Uterus (tissue), 2 donors: ENCODE data around the gene SYT9.

Experiments used
- CTCF ChIP-seq, 4 experiments: fragments of 200-600 bp in 2 of 4; fragments of 450-650 bp in 2 of 4; sonication (generic) in 2 of 4; IDR thresholded peaks; one replicate each; pipeline ENCODE4 v1.5.1; 2016 to 2019; ENCODE audit warnings: antibody characterized with exemption in 4 of 4, mild to moderate bottlenecking in 2 of 4, moderate library complexity in 1 of 4
- POLR2A ChIP-seq, 2 donors: fragments of 450-650 bp; IDR thresholded peaks; one replicate each; pipeline ENCODE4 v1.6.1; 2016; ENCODE audit warnings: antibody characterized with exemption in 2 of 2, mild to moderate bottlenecking in 1 of 2, moderate library complexity in 1 of 2

GRCh38 chr11:7416080-7416479, 164.4 kb downstream of the SYT9 start:
- TF ChIP-seq POLR2A (IDR thresholded peaks at IDR 0.05) (no peak), CTCF (IDR thresholded peaks at IDR 0.05) (no peak)
